CD4-positive, alpha-beta T cell treated with Interleukin-17A for 1 hour (primary cell): ENCODE measurements around the gene PYCARD.
"Not testable (repeated sequence)": the region's sequence is repeated elsewhere in the genome, so short reads cannot be mapped to it uniquely, and the experiment has no call there.

ENCODE experiments used
- DNase-seq: peaks from one replicate; pipeline ENCODE4 v3.0.0-alpha.2; 2020

PYCARD gene

GRCh38 chr16:31214708-31215286 lies 12.2 kb upstream of the PYCARD start:
- DNase-seq = no peak

- DNase-seq = no peak
These were observed 11.5 kb upstream of the PYCARD start, which contains the start of gene TRIM72 for GRCh38 chr16:31213877-31214707. Gene TRIM72 (plus strand): TSS chr16:31214119. CDS start chr16:31214739, 620 bp downstream.

- DNase-seq = no peak
These were observed 10.8 kb upstream of the PYCARD start for GRCh38 chr16:31213342-31213741.

- DNase-seq = no peak
These were observed 4.2 kb upstream of the PYCARD start for GRCh38 chr16:31206776-31207175.

GRCh38 chr16:31204871-31205666 lies 2.5 kb upstream of the PYCARD start:
- DNase-seq = no peak

GRCh38 chr16:31201582-31202413 lies 762 bp downstream of the PYCARD start:
- DNase-seq = peak; percentile 50

- DNase-seq = peak; percentile 60
These were observed 1.6 kb downstream of the PYCARD start for GRCh38 chr16:31200821-31201568.

GRCh38 chr16:31200111-31200510 lies 2.4 kb downstream of the PYCARD start:
- not testable (repeated sequence) for DNase-seq

- no peak for DNase-seq
These were observed 3.0 kb downstream of the PYCARD start for GRCh38 chr16:31199430-31200041.

GRCh38 chr16:31198207-31198882 lies 4.2 kb downstream of the PYCARD start:
- no peak for DNase-seq

GRCh38 chr16:31196324-31197088 lies 6.1 kb downstream of the PYCARD start:
- no peak for DNase-seq

- not testable (repeated sequence) for DNase-seq
These were observed 6.7 kb downstream of the PYCARD start for GRCh38 chr16:31195861-31196260.

GRCh38 chr16:31194898-31195297 lies 7.7 kb downstream of the PYCARD start:
- no peak for DNase-seq

- no peak for DNase-seq
These were observed 8.7 kb downstream of the PYCARD start for GRCh38 chr16:31193874-31194273.

GRCh38 chr16:31192856-31193642 lies 9.5 kb downstream of the PYCARD start:
- no peak for DNase-seq

- DNase-seq = no peak
These were observed 10.7 kb downstream of the PYCARD start for GRCh38 chr16:31191697-31192428.

- no peak for DNase-seq
These were observed 11.6 kb downstream of the PYCARD start for GRCh38 chr16:31190818-31191444.

GRCh38 chr16:31190061-31190460 lies 12.5 kb downstream of the PYCARD start:
- DNase-seq = no peak
